Endodermal cell (in vitro differentiated cells): Measurements from ENCODE around the gene TXNDC8. TPM values are rescaled to one million over a fixed set of nuclear protein-coding genes. Genes with fewer than 3 reads are reported as not detected.

Experiments
- DNase-seq: peaks from one replicate; pipeline ENCODE4 v3.0.0-alpha.2; 2017
- H3K27ac ChIP-seq: 2 replicates; pipeline ENCODE4 v1.5.1; 2013; ENCODE audit warnings: mild to moderate bottlenecking, low read depth, low read length, moderate library complexity
- H3K27me3 ChIP-seq: 2 replicates; pipeline ENCODE4 v1.6.1; 2013; ENCODE audit warnings: mild to moderate bottlenecking, low read length, moderate library complexity; ENCODE audit not compliant: insufficient read depth, control insufficient read depth, poor library complexity, severe bottlenecking
- H3K36me3 ChIP-seq: 2 replicates; pipeline ENCODE4 v1.7.0; 2013; ENCODE audit warnings: mild to moderate bottlenecking, low read length, moderate library complexity; ENCODE audit not compliant: control insufficient read depth, insufficient read depth
- H3K4me1 ChIP-seq: one replicate; pipeline ENCODE4 v1.7.0; 2013; ENCODE audit warnings: low read length; ENCODE audit not compliant: control insufficient read depth, insufficient read depth
- H3K4me3 ChIP-seq: 2 replicates; pipeline ENCODE4 v1.5.1; 2013; ENCODE audit warnings: mild to moderate bottlenecking, low read length, moderate library complexity
- H3K9ac ChIP-seq: 2 replicates; pipeline ENCODE4 v1.6.1; 2013; ENCODE audit warnings: mild to moderate bottlenecking, low read length, moderate library complexity; ENCODE audit not compliant: poor library complexity, severe bottlenecking; ENCODE audit errors: extremely low read depth
- H3K9me3 ChIP-seq: 2 replicates; pipeline ENCODE4 v1.6.1; 2013; ENCODE audit warnings: mild to moderate bottlenecking, low read length, moderate library complexity; ENCODE audit not compliant: control insufficient read depth
- H3K27ac Mint-ChIP-seq: 2 replicates; pipeline ENCODE4 v1.8.0; 2020; ENCODE audit warnings: mixed read lengths
- H3K27me3 Mint-ChIP-seq: 2 replicates; pipeline ENCODE4 v1.8.0; 2021; ENCODE audit warnings: mild to moderate bottlenecking, mixed read lengths; ENCODE audit not compliant: insufficient read depth
- H3K36me3 Mint-ChIP-seq: 2 replicates; pipeline ENCODE4 v1.8.0; 2020; ENCODE audit warnings: low read depth, mixed read lengths
- H3K4me1 Mint-ChIP-seq: 2 replicates; pipeline ENCODE4 v1.8.0; 2020; ENCODE audit warnings: mixed read lengths
- H3K4me3 Mint-ChIP-seq: 2 replicates; pipeline ENCODE4 v1.8.0; 2020; ENCODE audit warnings: mild to moderate bottlenecking, moderate library complexity, mixed read lengths
- H3K9me3 Mint-ChIP-seq: 2 replicates; pipeline ENCODE4 v1.8.0; 2020; ENCODE audit warnings: mild to moderate bottlenecking, mixed read lengths
- CTCF ChIP-seq: fragments of 200-600 bp; sonication (generic); conservative IDR thresholded peaks from 2 replicates; pipeline ENCODE4 v1.5.0; 2021; ENCODE audit warnings: antibody characterized with exemption, mild to moderate bottlenecking
- WGBS, 2 experiments: methylation state at CpG; one replicate each; pipeline versions ENCODE4 v1.1.5 to v1.1.7; 2013; ENCODE audit warnings: missing lambda C conversion rate in 2 of 2, mixed read lengths in 1 of 2; ENCODE audit not compliant: insufficient coverage in 1 of 2, insufficient read length in 1 of 2; 5-methylcytosine and 5-hydroxymethylcytosine counted together
- total RNA-seq, 2 donors: library from RNA; stranded (reverse); fragmentation: NEBNext Ultra II Directional in 1 of 2; extraction: Animal tissue kit (Norgen Biotek cat#: 25700) in 1 of 2; gene quantifications; 2 replicates in 1 of 2; 3 replicates in 1 of 2; pipeline ENCODE4 v1.2.1, GENCODE V29; 2021

Gene TXNDC8
- total RNA-seq, 2 donors from 2014 or later = not detected

- Mint-ChIP-seq H3K4me3 (no peak overlapping the region), H3K9me3 (no peaks in the 10 kb centered on the region), H3K27me3 (no peaks in the 10 kb centered on the region), H3K36me3 (no peaks in the 10 kb centered on the region), H3K27ac (no peak overlapping the region), H3K4me1 (no peaks in the 10 kb centered on the region)
- Histone ChIP-seq H3K9ac (no peak overlapping the region), H3K27me3 (no peaks in the 10 kb centered on the region), H3K4me1 (no peaks in the 10 kb centered on the region), H3K4me3 (no peak overlapping the region), H3K36me3 (no peaks in the 10 kb centered on the region), H3K27ac (no peak overlapping the region), H3K9me3 (no peaks in the 10 kb centered on the region)
- no peak for DNase-seq
- WGBS, 2 experiments = 86 to 94% methylated on average over 1 to 3 of the region's 3 CpGs
- TF ChIP-seq CTCF = no peak
Observed at GRCh38 chr9:110270211-110270995, 67.3 kb downstream of the TXNDC8 start.

GRCh38 chr9:110266795-110267194, 70.9 kb downstream of the TXNDC8 start:
- WGBS, 2 experiments = 13% methylated on average over 1 of the region's 1 CpG; no CpG with 5 or more reads in 1 of the 2 experiments
- Mint-ChIP-seq H3K27ac (no peak overlapping the region), H3K9me3 (peaks cover 5% of the 10 kb centered on the region), H3K27me3 (no peaks in the 10 kb centered on the region), H3K4me1 (no peaks in the 10 kb centered on the region), H3K4me3 (no peak overlapping the region), H3K36me3 (no peaks in the 10 kb centered on the region)
- no peak for TF ChIP-seq CTCF
- DNase-seq = no peak
- no peak overlapping the region for H3K4me3 ChIP-seq
- H3K4me1 ChIP-seq = no peaks in the 10 kb centered on the region
- H3K9me3 ChIP-seq = no peaks in the 10 kb centered on the region
- no peak overlapping the region for H3K27ac ChIP-seq
- H3K27me3 ChIP-seq = no peaks in the 10 kb centered on the region
- H3K9ac ChIP-seq = no peak overlapping the region
- no peaks in the 10 kb centered on the region for H3K36me3 ChIP-seq

GRCh38 chr9:110261632-110262031, 76.0 kb downstream of the TXNDC8 start:
- Mint-ChIP-seq H3K36me3 (no peaks in the 10 kb centered on the region), H3K4me3 (no peak overlapping the region), H3K27ac (no peak overlapping the region), H3K4me1 (peaks cover 14% of the 10 kb centered on the region), H3K9me3 (peaks cover 5% of the 10 kb centered on the region), H3K27me3 (no peaks in the 10 kb centered on the region)
- Histone ChIP-seq H3K9ac (no peak overlapping the region), H3K27me3 (no peaks in the 10 kb centered on the region), H3K4me1 (no peaks in the 10 kb centered on the region), H3K27ac (no peak overlapping the region), H3K9me3 (no peaks in the 10 kb centered on the region), H3K36me3 (no peaks in the 10 kb centered on the region), H3K4me3 (no peak overlapping the region)
- no peak for DNase-seq
- 90 to 97% methylated on average over 4 to 5 of the region's 5 CpGs for WGBS, 2 experiments
- no peak for TF ChIP-seq CTCF
